Measurements from ENCODE around the gene STRA6.

The STRA6 gene

DNA sequence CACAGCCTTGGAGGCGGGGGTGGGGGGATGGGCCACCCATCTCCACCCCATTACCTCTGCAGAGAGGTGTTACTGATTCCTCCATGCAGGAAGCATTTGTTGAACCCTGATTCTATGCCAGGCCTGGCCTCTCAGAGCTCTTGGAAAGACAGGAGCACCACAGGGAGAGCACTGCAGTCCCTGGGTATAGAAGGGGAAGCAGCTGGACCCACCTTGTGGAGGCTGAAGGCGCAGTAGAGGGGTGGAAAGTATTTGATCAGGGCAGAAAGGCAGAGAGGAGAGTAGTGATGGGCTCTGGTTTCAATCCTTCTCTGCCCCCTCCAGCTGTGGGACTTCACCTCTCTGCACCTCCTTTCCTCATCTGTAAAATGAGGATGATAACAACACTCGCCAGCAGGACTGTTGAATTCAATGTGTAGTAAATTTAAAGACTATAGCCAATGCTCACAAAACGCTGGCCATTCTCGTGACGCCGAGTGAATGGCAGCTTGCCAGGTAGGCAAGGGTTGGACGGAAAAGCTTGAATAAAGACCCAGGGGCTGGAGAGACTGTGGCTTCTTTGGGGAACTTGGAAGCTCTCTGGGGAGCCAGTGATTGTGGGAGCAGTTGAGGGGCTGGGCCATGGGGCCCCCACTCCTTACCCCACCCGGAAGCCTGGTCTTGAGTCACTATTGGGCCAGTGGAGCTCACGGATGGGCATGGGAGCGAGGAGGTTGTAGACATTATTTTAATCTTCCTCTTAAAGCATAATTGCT, 25.6 kb upstream of the STRA6 start:
- no peak for DNase-seq (ENCODE audit: low spot score)

DNA sequence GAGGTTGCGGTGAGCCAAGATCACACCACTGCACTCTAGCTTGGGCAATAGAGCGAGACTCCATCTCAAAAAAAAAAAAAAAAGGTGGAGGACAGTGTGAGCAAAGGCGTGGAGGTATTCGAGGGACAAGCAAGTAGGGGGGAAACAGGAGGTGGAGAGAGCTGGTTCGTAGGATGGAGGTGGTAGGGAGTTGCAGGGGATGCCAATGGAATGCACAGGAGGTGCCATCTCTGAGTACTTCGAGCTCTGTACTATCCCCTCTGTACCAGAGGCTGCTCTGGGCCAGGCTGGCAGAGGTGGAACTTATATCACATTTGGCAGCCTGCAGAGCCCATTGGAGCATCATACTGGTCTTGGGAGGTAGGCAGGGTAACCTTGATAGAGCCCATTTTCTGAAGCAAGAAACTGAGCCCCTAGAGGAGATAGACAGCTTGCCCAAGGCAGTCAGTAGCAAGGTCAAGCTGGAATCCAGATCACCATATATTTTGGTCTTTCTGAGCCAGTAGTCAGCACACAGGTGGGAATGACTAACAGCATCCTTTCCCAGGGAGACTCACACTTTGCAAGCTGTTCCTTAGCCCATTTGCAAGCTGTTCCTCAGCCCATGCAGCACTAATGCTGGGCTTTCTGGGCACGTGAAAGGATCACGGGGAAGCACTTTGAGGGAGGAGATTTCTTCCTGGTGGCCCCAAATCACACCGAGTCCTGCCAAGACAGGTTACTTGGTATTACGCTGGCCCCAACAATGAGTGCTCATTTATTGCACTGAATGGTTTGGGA, 24.4 kb upstream of the STRA6 start:
- no peak for DNase-seq (ENCODE audit: low spot score)

DNA sequence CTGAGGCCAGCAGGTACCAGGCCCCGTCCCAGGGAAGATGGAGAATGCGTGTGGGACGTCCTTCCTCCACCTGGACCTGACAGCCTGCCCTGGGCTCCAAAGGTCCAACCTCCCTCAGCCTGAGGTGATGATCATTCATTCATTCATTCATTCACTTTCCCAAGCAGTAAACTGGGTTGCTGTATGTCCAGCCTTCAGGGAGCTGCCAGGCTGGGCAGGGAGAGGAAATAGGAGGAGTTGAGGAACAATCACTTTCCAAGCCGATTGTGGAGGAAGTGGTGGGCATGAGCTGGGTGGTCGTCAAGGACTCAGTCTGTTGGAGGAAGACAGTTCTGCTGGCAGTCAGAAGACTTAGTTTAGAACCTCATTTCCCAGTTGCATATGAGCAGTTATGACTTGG, 23.3 kb upstream of the STRA6 start:
- no peak for DNase-seq (ENCODE audit: low spot score)

DNA sequence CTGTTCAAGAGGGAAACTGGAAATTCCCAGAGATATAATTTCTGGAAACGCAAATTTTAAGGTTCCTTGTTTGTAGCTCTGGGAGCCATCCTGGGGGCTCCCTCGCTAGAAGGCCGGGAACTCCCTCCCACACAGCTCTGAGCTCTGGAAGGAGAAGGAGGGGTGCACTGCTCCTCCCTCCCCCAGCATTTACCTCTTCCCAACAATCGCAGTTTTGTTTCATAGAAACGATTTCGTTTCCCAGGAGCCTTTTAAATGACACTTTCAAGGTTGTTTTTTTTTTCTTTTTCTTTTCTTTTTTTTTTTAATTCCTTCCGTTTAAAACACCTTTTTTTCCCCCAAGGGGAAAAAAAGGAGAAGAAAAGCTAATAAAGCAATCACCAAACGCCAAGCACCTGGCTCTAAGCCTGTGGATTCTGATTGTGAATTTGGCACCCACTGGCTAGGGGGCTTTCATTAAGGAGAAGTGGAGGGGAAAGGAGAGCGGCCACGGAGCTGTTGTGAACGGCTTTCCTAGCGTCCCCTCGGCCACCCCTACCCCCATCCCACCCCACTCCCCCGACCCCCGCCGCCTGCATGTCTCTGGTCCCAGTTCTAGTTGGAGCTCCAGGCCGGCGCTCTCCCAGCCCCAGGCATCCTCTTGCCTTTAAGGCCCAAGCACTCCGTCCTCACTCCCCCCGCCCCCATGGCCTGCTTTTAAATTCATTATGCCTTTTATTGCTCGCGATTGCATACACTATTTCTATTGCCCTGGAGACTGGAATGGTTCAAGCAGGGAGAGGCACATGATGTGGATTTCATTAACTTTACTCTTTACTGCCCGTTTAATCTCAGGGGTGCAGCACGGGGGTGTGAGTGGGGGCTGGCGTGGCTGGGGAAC, 19.9 kb upstream of the STRA6 start:
- DNase-seq (ENCODE audit: low spot score), result no peak

DNA sequence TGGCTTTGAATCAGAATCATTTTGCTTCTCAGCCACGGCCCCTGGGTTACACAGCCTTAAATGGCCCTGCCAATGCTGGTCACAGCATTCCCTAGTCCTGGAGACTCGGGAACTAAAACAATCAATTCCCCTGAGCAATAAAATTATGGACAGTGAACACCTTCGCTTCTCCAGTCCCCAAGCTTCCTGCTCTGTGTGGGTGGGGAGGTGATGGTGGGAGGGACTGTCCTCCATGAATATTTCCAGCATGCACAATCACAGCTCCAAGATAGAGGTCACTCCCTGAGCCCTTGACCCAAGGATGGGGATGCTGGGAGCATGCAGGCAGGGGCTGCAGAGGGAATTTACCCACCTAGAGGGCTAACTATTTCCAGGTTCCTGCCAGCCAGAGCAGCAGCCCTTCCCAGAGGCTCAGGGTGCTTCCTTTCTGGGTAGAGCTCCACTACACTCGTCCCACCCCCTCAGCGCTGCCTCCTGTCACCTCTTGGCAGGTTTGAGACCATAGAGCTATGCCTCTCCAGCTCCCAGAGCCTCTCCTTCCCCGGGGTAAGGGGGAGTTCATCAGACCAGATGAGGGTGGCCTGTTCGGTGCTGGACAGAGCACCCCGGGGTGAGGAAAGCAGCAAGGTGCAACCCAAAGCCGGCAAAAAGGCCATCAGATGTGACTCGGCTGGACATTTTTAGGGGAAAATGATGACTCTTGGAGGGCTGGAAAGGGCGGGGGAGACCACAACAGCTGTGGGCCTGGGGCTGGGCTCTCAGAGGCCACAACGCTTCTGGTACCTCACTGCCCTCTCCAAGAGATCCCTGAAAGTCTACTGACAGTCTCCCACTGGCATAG, 19.0 kb upstream of the STRA6 start:
- no peak for DNase-seq (ENCODE audit: low spot score)

DNA sequence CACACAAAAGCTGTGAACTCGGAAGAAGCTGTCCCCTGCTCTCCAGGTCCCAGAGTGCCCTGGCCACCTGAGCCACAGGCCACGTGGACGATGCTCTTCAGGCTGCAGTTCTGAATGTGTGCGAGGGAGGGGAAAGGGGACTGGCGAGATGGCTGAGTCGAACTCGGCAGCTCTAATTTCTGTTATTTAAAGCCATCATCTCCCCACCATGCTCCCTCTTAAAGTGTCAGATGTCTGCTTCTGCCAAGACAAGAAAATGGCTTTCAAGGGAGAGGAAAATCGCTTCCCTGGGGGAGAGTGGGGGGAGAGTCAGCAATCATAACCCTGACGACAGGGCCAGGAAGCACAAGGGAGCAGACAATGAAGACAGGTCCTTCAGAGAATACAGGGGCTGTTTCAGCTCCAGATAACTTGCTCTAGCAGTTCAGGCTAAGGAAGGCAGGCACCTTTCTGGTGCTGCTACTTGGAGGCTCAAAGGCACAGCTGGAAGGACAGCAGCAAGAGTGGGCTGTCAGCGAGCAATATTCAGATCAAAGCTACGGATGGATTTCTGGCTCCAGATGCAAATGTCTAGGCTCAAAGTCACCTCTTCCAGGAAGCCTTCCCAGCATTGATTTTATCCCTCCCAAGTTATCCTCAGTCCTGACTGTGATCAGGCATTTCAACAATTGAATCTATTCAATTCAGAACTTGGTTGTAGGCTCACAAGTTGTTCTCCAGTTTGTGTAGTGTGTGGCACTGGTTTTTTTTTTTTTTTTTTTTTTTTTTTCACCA, 18.1 kb upstream of the STRA6 start:
- DNase-seq (ENCODE audit: low spot score), result no peak

DNA sequence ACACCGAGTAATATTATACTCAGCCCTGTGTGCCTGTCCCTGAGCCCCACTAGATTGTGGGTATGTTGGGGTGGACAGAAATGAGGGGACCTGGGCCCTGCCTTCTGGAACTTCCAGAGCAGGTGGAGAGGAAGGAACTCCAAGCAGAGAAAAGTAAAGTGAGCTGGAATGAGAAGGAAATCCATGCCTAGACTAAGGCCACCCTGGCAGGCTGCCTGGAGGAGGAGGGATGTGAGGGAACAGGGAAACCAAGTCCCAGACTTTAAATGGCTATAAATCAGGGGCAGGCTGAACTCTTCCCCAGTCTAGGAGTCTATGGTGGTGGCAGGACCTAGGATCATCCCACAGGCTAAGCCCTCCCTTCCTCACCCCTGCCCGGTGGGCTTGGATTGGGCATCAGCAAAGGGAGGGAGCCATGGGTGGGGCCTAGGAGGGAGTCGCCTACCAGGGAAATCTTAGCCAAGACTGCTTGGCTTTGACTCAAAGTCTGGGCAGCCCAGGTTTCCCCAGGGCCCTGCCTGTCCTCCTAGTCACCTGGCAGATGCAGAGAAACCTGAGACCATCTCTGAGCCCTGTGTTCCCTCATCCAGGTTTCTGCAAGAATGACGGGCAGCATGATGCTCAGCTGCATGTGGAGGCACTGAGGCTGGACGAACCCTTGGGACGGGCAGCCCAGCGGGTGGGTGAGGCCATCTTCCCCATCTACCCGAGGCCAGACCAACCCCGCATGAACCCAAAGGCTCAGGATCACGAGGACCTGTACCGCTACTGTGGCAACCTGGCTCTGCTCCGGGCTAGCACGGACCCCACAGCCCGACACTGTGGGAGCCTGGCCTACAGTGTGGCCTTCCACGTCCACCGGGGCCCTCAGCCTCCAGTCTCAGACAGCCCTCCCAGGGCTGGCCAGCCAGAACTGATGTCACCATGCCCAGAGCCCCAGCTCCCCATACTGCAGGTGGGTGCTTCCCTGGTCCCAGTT, 15.6 kb upstream of the STRA6 start:
- DNase-seq (ENCODE audit: low spot score), result no peak

DNA sequence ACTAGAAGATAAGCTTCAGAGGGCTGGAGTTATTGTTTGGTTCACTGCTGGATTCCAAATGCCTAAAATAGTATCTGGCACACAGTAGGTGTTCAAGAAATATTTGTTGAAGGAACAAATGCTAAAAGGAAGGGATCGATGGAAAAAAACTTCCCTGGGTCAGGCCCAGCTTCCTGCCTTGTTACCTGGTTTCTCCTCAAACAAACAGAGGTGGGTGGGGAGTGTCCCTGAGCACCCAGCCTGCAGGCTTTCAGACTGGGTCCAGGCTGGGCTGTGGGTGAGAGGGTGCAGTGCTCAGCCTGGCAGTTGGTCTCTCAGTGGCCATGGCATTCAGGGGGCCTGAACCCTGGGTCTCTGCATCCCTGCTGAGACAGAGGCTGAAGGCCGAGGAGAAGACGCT, 14.4 kb upstream of the STRA6 start:
- no peak for DNase-seq (ENCODE audit: low spot score)

DNA sequence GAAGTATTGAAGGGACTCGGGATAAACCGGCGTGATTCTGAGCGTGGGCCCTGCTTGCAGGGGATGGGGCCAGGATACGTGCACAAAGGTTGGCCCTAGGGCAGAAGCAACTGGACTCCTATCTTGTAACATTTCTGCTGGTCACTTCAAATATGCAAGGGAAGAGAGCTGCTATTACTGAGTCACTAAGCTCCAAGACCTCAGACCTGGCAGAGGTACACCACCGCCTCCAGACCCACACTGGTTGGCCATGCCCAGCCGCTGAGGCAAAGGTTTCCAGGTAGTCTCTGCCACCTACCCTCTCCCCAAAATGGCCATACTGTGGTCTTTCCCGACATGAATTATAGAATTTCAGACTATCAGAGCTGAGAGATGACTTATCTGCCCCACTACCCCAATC, 13.4 kb upstream of the STRA6 start:
- DNase-seq (ENCODE audit: low spot score), result no peak

DNA sequence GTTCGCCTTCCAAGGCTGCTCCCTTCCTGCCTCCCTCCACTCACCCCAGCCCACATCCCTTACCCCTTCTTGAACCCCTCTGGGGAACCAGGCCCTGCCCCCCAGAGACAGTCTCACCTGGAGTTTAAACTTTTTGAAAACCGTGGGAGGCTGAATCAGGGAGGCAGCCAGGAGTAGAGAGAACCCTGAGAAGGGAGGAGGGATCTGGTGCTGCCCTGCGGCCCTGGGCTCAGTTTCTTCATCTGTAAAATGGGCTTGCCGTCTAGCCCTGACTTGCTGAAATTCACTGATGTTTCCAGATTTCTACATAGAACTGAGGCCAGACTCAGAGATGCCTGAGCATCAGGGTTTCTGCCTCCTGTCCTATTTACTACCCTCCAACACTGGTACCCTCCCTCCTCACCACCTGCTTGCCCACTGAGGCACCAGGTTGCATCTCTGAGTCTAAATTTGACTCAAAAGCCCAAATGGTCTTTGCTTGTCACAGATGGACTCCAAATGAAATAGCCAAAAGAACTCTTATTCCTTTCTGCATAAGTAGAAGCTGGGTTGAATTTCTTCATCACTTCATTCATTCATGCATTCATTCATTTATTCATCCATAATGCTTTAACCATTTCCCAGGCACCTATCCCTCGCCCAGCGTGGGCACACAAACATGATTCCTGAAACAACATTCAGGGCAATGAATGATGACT, 11.9 kb upstream of the STRA6 start:
- DNase-seq (ENCODE audit: low spot score), result no peak

DNA sequence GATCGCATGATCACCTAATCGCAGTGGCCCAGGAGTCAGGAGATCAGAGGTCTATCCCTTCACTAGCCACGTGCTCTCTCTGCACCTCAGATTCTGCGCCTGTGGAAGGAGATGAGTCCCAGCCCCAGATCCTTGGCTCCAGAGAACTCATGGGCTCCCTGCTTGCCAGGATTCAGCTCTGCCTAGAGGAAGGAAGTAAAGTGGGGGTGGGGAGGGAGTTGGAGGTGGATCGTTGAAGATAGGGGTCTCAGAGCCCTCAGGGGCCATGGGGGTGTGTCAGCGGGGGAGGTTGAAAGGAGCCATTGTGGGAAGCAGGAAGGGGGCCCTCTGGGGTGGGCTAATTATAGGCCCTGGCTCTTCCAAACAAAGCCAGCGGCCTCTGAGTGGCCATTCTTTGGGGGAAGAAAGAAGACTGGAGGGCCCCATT, 11.3 kb upstream of the STRA6 start:
- no peak for DNase-seq (ENCODE audit: low spot score)

DNA sequence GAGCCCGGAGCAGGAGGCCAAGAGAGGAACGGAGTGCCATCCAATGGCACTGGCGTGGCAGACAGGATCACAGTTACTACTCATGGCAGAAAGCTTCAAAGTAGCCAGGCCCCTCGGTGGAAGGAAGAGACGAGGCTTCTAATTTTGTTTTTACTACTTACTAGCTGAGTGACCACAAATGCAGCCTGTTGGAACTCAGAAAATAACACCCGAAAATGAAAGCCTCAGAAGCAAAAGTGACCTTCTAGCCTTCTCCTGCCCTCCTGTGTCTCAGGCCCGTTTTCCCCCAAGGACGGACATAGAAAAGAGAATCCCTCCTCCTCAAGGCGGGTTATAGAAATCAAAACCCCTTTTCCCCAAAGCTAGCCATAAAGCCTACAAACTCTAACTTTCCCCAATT, 9.9 kb upstream of the STRA6 start:
- DNase-seq (ENCODE audit: low spot score), result no peak

DNA sequence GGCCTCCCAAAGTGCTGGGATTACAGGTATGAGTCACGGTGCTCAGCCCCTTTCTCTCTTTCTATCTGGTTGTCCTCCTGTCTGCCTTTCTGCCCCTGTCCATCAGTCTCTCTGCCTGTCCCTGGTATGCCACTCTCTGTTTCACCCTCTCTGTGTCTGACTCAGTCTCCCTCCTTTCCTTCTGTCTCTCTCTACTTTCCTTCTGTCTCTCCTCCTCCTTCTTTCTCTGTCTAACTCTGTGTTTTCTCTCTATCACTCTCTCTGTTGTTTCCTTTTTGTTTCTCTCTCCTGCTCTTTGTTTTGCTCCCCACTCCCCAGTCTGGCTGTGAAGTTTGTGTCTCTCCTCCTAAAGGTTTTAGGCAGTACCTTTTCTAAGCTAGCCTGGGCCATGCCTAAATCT, 9.1 kb upstream of the STRA6 start:
- no peak for DNase-seq (ENCODE audit: low spot score)

DNA sequence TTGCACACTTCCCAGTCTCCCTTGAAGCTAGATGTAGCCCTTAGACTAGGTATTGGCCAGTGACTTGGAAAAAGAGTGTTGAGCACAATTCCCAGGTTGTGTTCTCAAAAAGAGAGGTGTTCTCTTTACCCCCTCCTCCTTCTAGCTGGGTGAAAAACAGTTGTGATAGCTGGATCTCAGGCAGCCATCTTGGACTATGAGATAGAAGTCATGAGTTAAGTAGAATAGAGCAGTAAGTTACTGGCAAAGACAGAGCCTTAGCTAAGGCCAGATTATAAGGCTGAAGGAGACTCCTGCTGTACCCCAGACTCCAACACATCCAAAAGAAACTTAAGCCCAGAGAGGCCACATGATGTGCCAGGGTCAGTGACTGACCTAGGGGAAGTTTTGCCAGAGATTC, 8.1 kb upstream of the STRA6 start:
- DNase-seq (ENCODE audit: low spot score), result no peak

DNA sequence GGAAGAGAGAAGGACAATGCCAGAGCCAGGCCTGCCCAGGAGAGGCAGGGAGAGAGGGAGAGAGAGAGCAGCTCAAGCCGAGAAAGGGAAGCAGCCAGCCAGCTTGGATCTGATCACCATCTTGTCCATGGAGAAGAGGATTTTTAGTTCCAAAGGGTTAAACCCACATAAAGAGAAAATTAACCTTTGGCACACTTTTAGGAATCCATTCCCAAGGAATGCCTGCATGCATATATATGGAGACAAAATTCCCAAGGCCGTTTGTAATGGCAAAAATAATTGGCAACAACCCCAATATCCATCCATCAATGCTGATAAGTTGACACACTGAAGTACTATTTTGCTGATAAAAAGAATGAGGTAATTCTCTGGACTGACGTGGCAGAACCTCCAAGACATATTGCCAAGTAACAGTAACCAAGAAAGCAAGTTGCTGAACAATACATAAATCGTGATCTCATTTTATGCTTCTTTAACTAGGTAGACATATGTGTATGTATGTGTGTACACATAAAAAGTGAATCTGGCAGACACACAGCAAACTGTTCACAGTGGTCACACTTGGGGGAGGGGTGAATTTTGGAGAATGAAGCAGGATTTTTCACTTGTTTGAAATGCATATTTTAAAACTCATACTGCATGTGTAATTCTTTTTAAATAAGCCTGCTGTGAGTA, 7.5 kb upstream of the STRA6 start:
- no peak for DNase-seq (ENCODE audit: low spot score)

DNA sequence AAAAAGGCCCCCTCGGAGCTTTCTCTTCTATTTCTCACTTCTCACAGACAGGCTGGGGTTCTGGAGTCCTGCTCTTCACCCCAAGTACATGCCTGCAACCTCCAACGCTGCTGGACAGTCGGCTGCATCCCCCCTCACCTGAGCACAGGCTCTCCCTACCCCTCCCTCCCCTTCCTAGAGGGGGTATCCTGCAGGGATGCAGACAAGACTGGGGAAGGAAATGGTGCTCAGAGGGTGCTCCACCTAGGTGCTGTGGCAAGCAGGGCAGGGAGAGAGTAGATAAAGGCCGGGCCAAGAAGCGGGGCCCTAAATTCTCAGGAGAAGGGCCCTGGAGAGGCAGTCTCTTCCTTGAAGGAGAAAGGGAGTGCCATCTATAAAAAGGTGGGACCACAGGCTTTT, 7.0 kb upstream of the STRA6 start:
- DNase-seq (ENCODE audit: low spot score), result no peak

DNA sequence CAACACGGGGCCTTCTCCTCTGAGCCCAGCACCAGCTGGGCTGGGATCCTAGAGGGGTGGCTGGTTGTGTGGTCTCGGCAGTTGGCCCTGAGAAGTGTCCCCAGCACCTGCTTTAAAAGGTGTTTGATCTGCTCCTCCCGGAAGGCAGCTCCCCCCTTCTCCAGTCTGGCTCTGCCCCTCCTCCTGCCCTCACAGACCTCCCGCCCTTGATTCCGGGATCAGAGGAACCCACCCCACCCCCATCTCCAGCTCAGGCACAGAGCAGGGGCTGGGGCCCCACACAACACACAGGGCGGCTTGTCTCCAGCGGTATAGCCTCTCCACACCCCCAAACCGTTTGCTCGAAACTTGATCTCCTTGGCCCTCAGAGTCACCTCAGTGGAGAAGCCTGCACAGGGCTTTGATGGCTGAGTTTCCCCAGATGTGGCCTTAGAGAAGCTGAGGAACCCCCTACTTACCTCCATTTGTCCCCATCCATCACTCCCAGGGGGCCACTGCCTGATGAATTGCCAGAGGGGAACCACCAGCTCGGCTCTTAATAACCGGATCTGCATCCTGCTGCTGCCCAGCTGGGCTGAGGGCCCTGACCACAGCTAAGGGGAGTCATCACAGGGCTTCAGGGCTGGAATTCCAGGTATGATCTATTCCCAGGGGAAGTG, 6.4 kb upstream of the STRA6 start:
- no peak for DNase-seq (ENCODE audit: low spot score)

DNA sequence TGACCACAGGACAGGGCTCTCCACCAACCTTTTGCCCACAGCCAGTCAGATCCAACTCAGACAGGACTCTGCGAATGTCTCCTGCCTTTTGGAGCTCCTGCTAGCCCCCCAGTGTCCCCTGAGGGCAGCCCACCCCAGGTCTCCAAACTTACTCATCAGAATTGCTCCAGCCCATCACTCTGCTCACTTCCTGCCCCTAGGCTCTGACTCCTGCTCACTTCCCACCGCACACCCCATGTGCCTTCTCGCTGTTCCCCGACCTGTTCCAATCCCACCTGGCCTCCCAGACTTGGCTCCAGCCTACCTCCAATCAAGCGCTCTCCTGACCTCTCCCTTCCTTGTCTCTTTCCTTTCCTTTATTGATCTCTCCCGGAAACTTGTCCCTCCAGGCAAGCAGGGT, 5.9 kb upstream of the STRA6 start:
- DNase-seq (ENCODE audit: low spot score), result no peak

All from hematopoietic multipotent progenitor cell treated with erythropoietin and hydrocortisone succinate and interleukin-3 and kit ligand, for 15 days (in vitro differentiated cells).